ENCODE data around the gene PIAS2. TPM values are rescaled to one million over a fixed set of nuclear protein-coding genes. Genes with fewer than 3 reads are reported as not detected.

Gene PIAS2
- total and polyA plus RNA-seq, 2 experiments from 2014 or later = 30.3 to 54.2 TPM

- H3K36me3 ChIP-seq (ENCODE audit: insufficient read depth) = no peaks in the 10 kb centered on the region
- ATAC-seq = no peak
- H3K4me3 ChIP-seq = no peak overlapping the region
- TF ChIP-seq NANOG (IDR thresholded peaks at IDR 0.05; ENCODE audit: borderline replicate concordance) (no peak), EZH2 (IDR thresholded peaks at IDR 0.05; ENCODE audit: low read depth, unreplicated experiment) (no peak), REST (IDR thresholded peaks at IDR 0.05; ENCODE audit: unreplicated experiment) (no peak), CTCF (conservative IDR thresholded peaks at IDR 0.05; ENCODE audit: low read depth in 2 of 2) (no peak), POLR2AphosphoS5 (IDR thresholded peaks at IDR 0.05; ENCODE audit: low read depth) (no peak), ZNF114 (CRISPR knock-in tag; IDR thresholded peaks at IDR 0.05) (no peak), CREB1 (CRISPR knock-in tag; IDR thresholded peaks at IDR 0.05; ENCODE audit: low read depth) (no peak), ZNF331 (CRISPR knock-in tag; IDR thresholded peaks at IDR 0.05; ENCODE audit: low read depth) (no peak)
- H3K27ac ChIP-seq (ENCODE audit: low read depth) = no peak overlapping the region
- peaks cover 11% of the 10 kb centered on the region for H3K79me2 ChIP-seq (replicated peaks; ENCODE audit: insufficient read depth)
- H4K20me1 ChIP-seq (replicated peaks; ENCODE audit: insufficient read depth) = peaks cover 4% of the 10 kb centered on the region; the same call in 1 of the 2 replicates
- H2AFZ ChIP-seq = no peak overlapping the region
- H3K27ac Mint-ChIP-seq = no peak overlapping the region
- peaks cover 22% of the 10 kb centered on the region for H3K36me3 Mint-ChIP-seq (ENCODE audit: low read depth)
- no peak for DNase-seq (ENCODE audit: low spot score)
- H3K4me1 Mint-ChIP-seq = peaks cover 25% of the 10 kb centered on the region
- H3K4me2 ChIP-seq = no peak overlapping the region
- no peaks in the 10 kb centered on the region for H3F3A ChIP-seq (replicated peaks; ENCODE audit: low read depth)
- peaks cover 17% of the 10 kb centered on the region for H3K4me1 ChIP-seq (ENCODE audit: insufficient read depth)
- peaks cover 15% of the 10 kb centered on the region for H3K27me3 Mint-ChIP-seq (ENCODE audit: insufficient read depth, low read depth, poor library complexity)
- H3K9me2 ChIP-seq (ENCODE audit: insufficient read depth) = no peaks in the 10 kb centered on the region
- H3K4me3 Mint-ChIP-seq = no peak overlapping the region
- H3K27me3 ChIP-seq (ENCODE audit: insufficient read depth) = no peaks in the 10 kb centered on the region
- peaks cover 22% of the 10 kb centered on the region for H3K9me3 Mint-ChIP-seq
These were observed 3.3 kb upstream of the PIAS2 start for GRCh38 chr18:46920653-46921052.

GRCh38 chr18:46920067-46920466 lies 2.8 kb upstream of the PIAS2 start:
- no peaks in the 10 kb centered on the region for H3K9me2 ChIP-seq (ENCODE audit: insufficient read depth)
- no peak overlapping the region for H3K4me2 ChIP-seq
- no peak overlapping the region for H3K4me3 ChIP-seq
- H2AFZ ChIP-seq = no peak overlapping the region
- H3K4me1 Mint-ChIP-seq = peaks cover 31% of the 10 kb centered on the region
- peaks cover 10% of the 10 kb centered on the region; the same call in 1 of the 2 replicates for H4K20me1 ChIP-seq (replicated peaks; ENCODE audit: insufficient read depth)
- H3K4me1 ChIP-seq (ENCODE audit: insufficient read depth) = peaks cover 23% of the 10 kb centered on the region
- H3K27ac ChIP-seq (ENCODE audit: low read depth) = no peak overlapping the region
- H3K36me3 ChIP-seq (ENCODE audit: insufficient read depth) = no peaks in the 10 kb centered on the region
- H3K4me3 Mint-ChIP-seq = no peak overlapping the region
- no peak for DNase-seq (ENCODE audit: low spot score)
- H3K27me3 Mint-ChIP-seq (ENCODE audit: insufficient read depth, low read depth, poor library complexity) = peaks cover 15% of the 10 kb centered on the region
- no peaks in the 10 kb centered on the region for H3K27me3 ChIP-seq (ENCODE audit: insufficient read depth)
- H3K9me3 Mint-ChIP-seq = peaks cover 18% of the 10 kb centered on the region
- H3K27ac Mint-ChIP-seq = no peak overlapping the region
- peaks cover 17% of the 10 kb centered on the region for H3K79me2 ChIP-seq (replicated peaks; ENCODE audit: insufficient read depth)
- H3K36me3 Mint-ChIP-seq (ENCODE audit: low read depth) = peaks cover 22% of the 10 kb centered on the region
- H3F3A ChIP-seq (replicated peaks; ENCODE audit: low read depth) = no peaks in the 10 kb centered on the region
- ATAC-seq = no peak
- no peak for TF ChIP-seq ZNF331 (CRISPR knock-in tag; IDR thresholded peaks at IDR 0.05; ENCODE audit: low read depth)
- no peak for TF ChIP-seq NANOG (IDR thresholded peaks at IDR 0.05; ENCODE audit: borderline replicate concordance)
- no peak for TF ChIP-seq CTCF (conservative IDR thresholded peaks at IDR 0.05; ENCODE audit: low read depth in 2 of 2)
- TF ChIP-seq CREB1 (CRISPR knock-in tag; IDR thresholded peaks at IDR 0.05; ENCODE audit: low read depth) = no peak
